NCI-H345 (cell line): Measurements from ENCODE around the gene KIR2DL1.
"Not testable (repeated sequence)": the region's sequence is repeated elsewhere in the genome, so short reads cannot be mapped to it uniquely, and the experiment has no call there.

ENCODE experiments used
- DNase-seq: peaks from one replicate; lab custom pipeline; 2025; lab: John Stamatoyannopoulos, UW

Gene KIR2DL1

DNA sequence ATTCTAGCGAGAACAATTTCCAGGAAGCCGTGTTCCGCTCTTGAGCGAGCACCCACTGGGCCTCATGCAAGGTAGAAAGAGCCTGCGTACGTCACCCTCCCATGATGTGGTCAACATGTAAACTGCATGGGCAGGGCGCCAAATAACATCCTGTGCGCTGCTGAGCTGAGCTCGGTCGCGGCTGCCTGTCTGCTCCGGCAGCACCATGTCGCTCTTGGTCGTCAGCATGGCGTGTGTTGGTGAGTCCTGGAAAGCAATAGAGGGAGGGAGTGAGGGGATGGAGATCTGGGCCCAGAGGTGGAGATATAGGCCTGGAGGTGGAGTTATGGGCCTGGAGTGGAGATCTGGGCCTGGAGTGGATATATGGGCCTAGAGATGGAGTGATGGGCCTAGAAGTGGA lies at the start of gene KIR2DL1:
KIR2DL1 (plus strand) TSS at position 148 of the 400 bp plus-strand sequence; CDS start at position 206, 58 bp downstream.
- not testable (repeated sequence) for DNase-seq

DNA sequence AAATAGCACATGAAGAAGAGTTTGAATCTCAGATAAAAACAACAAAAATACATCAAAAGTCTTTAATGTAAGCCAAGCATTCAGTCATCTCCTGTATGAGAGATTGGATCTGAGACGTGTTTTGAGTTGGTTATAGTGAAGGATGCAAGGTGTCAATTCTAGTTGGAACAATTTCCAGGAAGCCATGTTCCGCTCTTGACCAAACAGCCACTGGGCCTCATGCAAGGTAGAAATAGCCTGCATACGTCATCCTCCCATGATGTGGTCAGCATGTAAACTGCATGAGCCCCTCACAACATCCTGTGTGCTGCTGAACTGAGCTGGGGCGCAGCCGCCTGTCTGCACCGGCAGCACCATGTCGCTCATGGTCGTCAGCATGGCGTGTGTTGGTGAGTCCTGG lies 45.5 kb upstream of the KIR2DL1 start, which contains the start of gene KIR3DL3:
KIR3DL3 (plus strand) TSS at position 301 of the 400 bp plus-strand sequence; CDS start at position 356, 55 bp downstream.
- no peak for DNase-seq

DNA sequence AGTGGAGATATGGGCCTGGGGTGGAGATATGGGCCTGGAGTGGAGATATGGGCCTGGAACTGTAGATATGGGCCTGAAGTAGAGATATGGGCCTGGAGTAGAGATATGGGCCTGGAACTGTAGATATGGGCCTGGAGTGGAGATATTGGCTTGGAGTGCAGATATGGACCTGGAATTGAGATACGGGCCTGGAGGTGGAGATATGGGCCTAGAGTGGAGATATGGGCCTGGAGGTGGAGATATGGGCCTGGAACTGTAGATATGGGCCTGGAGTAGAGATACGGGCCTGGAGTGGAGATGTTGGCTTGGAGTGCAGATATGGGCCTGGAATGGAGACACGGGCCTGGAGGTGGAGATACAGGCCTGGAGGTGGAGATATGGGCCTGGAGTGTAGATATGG lies 44.9 kb upstream of the KIR2DL1 start:
- DNase-seq, result no peak

DNA sequence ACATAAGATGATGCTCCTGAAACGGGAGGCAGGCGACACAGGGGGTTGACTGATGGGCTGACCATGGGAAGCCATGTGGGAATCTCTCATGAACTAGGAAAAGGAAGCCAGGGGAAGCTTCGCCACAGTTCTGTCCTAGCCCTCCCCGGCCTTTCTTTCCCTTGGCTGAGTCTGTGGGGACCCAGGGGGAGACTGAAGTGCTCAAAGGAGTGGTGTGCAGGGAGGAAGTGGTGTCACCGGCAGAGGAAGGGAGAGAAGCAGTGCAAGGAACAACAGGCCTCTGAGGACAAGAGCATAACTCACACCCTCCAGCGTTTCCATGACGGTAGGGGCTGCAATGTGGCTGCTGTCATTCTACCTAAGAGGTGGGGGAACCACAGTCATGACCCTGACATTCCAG lies 44.3 kb upstream of the KIR2DL1 start:
- DNase-seq, result no peak

DNA sequence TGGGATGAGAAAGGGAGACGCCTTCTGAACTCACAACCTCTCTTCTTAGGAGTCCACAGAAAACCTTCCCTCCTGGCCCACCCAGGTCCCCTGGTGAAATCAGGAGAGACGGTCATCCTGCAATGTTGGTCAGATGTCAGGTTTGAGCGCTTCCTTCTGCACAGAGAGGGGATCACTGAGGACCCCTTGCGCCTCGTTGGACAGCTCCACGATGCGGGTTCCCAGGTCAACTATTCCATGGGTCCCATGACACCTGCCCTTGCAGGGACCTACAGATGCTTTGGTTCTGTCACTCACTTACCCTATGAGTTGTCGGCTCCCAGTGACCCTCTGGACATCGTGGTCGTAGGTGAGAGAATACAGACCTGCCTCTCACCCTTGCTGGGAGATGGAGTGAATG lies 42.0 kb upstream of the KIR2DL1 start:
- no peak for DNase-seq

DNA sequence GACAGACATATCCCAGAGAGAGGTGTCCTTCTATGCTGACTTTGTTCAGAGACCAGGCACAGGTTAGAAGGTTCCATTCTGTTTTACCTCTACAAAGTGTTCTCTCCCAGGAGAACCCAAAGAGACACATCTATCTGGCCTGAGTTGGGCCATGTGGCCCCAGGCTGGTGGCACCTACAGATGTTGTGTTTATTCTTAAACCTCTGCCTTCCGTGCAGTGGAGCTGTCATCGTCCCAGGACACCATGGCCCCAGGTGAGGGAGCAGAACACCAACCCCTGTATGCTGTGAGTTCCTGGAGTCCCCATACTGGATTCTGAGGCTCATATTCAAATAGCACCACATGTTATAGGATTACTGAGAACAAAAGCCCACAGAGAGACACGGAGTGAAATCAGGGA lies 41.4 kb upstream of the KIR2DL1 start:
- no peak for DNase-seq

DNA sequence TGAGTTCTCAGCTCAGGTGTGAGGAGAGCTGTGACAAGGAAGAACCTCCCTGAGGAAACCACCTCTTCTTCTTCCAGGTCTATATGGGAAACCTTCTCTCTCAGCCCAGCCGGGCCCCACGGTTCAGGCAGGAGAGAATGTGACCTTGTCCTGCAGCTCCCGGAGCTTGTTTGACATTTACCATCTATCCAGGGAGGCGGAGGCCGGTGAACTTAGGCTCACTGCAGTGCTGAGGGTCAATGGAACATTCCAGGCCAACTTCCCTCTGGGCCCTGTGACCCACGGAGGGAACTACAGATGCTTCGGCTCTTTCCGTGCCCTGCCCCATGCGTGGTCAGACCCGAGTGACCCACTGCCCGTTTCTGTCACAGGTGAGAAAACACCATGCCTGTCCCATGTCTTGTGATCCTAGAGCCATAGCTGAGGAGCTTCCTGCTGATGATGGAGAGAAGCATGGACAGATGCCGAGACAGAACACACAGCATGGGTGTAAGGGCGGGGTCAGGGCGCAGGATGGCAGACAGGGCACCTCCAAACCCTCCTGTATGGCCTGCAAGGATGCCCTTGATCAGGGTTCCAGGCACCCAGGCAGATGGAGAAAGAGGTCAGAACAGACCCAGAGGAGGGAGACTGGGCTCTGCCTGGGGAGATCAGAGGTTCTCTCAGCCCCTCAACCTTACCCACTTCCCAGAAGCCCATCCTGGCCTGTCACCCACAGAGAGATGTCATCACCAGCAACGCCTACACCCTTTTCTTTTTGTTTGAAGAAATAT lies 40.0 kb upstream of the KIR2DL1 start:
- DNase-seq, result no peak

DNA sequence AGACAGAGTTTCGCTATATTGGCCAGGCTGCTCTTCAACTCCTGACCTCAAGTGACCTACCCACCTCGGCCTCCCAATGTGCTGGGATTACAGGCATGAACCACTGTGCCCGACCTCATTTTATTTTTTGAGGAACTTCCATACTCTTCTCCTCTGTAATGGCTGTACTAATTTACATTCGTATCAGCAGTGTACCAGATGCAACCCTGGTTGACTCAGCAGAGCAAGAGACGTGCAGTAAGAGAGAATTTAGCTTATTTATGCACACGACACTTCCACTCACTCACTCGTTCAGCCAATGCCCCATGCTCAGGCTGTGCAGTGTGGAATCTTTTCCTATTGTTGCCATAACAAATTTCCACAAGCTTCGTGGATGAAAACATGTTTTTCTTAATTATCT lies 38.4 kb upstream of the KIR2DL1 start:
- no peak for DNase-seq

DNA sequence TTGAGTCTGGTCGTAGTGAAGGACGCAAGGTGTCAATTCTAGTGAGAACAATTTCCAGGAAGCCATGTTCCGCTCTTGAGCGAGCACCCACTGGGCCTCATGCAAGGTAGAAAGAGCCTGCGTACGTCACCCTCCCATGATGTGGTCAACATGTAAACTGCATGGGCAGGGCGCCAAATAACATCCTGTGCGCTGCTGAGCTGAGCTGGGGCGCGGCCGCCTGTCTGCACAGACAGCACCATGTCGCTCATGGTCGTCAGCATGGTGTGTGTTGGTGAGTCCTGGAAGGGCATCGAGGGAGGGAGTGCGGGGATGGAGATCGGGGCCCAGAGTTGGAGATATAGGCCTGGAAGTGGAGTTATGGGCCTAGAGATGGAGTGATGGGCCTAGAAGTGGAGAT lies 31.3 kb upstream of the KIR2DL1 start, which contains the start of gene KIR2DL3:
KIR2DL3 (plus strand) TSS at position 208 of the 400 bp plus-strand sequence; CDS start at position 241, 33 bp downstream.
- DNase-seq, result not testable (repeated sequence)

DNA sequence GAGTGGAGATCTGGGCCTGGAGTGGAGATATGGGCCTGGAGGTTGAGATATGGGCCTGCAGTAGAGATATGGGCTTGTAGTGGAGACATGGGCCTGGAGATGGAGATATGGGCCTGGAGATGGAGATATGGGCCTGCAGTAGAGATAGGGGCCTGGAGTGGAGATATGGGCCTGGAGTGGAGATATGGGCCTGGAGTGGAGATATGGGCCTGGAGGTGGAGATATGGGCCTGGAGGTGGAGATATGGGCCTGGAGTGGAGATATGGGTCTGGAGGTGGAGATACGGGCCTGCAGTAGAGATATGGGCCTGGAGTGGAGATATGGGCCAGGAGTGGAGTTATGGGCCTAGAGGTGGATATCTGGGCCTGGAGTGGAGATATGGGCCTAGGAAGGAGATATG lies 30.9 kb upstream of the KIR2DL1 start:
- DNase-seq, result no peak

DNA sequence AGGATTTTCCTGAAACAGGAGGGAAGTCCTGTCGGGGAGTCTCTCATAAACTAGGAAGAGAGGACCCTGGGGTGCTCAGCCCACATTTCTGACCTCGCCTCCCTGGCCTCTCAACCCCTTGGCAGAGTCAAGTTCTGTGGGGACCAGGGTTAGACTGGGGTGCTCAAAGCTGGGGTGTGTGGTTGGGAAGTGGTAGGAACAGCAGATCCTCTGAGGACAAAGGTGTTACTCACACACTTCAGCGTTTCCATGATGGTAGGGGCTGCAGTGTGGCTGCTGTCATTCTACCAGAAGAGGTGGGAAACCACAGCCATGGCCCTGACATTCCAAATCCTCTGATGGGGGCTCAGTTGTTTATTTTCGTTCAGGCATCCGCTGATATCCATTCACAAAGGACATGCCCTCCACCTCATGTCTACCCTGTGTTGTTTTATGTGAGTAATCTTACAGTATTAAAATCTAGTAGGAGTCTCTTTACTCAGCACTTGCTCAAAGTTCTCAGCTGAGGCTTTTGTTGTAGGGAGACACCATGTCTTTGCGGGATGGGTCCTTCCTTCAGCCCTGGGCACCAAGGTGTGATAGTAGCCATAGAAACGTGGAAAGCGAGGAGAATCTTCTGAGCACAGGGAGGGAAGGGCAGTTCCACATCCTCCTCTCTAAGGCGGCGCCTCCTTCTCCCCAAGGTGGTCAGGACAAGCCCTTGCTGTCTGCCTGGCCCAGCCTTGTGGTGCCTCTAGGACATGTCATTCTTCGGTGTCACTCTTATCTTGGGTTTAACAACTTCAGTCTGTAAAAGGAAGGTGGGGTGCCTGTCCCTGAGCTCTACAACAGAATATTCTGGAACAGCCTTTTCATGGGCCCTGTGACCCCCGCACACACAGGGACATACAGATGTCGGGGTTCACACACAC lies 29.8 kb upstream of the KIR2DL1 start:
- no peak for DNase-seq

DNA sequence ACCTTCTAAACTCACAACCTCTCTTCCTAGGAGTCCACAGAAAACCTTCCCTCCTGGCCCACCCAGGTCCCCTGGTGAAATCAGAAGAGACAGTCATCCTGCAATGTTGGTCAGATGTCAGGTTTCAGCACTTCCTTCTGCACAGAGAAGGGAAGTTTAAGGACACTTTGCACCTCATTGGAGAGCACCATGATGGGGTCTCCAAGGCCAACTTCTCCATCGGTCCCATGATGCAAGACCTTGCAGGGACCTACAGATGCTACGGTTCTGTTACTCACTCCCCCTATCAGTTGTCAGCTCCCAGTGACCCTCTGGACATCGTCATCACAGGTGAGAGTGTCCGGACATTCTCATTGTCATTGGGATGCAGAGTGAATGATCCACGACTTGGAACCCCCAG lies 27.6 kb upstream of the KIR2DL1 start:
- not testable (repeated sequence) for DNase-seq

DNA sequence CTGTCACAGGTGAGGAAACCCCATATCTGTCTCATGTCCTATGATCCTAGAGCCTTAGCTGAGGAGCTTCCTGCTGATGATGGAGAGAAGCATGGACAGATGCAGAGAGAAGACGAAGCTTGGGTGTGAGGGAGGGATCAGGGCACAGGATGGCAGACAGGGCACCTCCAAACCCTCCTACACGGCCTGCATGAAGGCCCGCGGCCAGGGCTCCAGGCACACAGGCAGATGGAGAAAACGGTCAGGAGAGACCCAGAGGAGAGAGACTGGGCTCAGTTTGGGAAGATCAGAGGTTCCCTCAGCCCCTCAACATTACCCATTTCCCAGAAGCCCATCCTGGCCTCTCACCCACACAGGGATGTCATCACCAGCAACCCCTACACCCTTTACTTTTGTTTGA lies 25.5 kb upstream of the KIR2DL1 start:
- not testable (repeated sequence) for DNase-seq

DNA sequence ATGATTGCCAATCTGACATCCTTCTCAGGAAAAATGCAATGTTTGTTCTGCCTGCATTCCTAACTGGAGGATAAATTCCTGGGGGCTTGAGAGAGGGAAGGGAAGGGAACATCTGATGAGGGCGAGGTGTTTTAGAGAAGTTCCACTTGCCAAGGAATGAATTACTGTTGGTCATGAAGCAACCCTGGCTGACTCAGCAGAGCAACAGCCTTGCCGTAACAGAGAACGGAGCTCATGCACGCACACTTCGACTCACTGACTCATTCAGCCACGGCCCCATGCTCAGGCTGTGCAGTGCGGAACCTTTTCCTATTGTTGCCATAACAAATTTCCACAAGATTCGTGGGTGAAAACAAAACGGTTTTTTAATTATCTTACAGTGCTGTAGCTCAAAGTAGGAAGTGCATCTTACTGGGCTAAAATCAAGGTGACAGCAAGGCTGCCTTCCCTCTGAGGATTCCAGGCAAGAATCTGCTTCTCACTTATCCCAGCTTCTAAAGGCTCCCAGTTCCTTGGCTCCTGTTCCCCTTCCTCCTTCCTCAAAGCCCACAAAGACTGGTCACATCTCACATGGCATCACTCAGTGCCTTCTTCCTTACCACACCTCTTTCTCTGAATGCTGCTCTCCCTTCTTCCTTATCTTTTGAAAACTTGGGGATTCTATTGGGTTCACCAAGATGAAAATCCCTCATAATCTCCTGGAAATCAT lies 21.8 kb upstream of the KIR2DL1 start:
- not testable (repeated sequence) for DNase-seq

DNA sequence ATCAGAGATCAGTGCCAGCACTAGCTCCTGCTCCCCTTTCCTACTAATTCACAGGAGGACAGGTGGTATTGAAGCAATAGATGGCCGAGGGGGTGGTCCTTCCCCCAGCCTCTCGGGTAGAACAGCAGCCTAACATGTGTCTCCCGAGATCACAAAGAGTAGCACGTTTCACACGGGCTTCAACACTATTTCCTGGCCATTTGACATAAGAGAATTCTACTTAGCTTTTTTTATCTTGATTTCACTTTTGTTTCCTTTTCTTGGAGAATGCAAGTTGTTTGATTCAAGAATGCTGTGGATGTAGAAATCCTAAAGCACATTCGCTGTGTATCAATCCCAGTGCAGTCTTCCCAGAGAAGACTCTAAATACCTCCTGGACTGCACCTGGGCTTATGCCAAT lies 19.3 kb upstream of the KIR2DL1 start:
- not testable (repeated sequence) for DNase-seq

DNA sequence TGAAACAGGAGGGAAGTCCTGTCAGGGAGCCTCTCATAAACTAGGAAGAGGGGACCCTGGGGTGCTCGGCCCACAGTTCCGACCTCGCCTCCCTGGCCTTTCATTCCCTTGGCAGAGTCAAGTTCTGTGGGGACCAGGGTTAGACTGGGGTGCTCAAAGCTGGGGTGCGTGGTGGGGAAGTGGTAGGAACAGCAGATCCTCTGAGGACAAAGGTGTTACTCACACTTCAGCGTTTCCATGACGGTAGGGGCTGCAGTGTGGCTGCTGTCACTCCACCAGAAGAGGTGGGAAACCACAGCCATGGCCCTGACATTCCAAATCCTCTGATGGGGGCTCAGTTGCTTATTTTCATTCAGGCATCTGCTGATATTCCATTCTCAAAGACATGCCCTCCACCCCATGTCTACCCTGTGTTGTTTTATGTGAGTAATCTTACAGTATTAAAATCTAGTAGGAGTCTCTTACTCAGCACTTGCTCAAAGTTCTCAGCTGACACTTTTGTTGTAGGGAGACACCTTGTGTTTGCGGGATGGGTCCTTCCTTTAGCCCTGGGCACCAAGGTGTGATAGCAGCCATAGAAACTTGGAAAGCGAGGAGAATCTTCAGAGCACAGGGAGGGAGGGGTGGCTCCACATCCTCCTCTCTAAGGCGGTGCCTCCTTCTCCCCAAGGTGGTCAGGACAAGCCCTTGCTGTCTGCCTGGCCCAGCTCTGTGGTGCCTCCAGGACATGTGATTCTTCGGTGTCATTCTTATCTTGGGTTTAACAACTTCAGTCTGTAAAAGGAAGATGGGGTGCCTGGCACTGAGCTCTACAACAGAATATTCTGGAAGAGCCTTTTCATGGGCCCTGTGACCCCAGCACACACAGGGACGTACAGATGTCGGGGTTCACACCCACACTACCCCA lies 13.1 kb upstream of the KIR2DL1 start:
- DNase-seq, result not testable (repeated sequence)

DNA sequence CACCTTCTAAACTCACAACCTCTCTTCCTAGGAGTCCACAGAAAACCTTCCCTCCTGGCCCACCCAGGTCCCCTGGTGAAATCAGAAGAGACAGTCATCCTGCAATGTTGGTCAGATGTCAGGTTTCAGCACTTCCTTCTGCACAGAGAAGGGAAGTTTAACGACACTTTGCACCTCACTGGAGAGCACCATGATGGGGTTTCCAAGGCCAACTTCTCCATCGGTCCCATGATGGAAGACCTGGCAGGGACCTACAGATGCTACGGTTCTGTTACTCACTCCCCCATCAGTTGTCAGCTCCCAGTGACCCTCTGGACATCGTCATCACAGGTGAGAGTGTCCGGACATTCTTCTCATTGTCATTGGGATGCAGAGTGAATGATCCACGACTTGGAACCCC lies 11.0 kb upstream of the KIR2DL1 start:
- DNase-seq, result not testable (repeated sequence)

DNA sequence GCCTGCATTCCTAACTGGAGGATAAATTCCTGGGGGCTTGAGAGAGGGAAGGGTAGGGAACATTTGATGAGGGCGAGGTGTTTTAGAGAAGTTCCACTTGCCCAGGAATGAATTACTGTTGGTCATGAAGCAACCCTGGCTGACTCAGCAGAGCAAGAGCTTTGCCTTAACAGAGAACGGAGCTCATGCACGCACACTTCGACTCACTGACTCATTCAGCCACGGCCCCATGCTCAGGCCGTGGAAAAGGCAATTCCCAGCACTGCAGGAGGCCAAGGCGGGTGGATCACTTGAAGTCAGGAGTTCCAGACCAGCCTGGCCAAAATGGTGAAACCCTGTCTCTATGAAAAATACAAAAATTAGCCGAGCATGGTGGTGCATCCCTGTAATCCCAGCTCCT lies 5.4 kb upstream of the KIR2DL1 start:
- not testable (repeated sequence) for DNase-seq

DNA sequence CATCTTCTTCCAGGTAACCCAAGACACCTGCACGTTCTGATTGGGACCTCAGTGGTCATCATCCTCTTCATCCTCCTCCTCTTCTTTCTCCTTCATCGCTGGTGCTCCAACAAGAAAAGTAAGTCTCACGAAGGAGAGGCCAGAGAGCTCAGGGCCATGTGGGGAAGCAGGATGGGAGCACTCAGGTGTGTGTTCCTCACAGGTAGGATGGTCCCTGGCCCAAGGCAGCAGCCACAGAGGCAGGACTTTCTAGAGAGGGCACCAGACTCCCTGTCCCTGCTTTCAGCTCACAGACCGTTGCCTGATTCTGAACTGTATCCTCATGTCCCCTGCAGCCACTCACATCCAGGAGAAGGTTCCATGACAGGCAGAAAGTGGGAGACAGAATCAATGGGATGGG lies 3.1 kb upstream of the KIR2DL1 start:
- DNase-seq, result not testable (repeated sequence)

DNA sequence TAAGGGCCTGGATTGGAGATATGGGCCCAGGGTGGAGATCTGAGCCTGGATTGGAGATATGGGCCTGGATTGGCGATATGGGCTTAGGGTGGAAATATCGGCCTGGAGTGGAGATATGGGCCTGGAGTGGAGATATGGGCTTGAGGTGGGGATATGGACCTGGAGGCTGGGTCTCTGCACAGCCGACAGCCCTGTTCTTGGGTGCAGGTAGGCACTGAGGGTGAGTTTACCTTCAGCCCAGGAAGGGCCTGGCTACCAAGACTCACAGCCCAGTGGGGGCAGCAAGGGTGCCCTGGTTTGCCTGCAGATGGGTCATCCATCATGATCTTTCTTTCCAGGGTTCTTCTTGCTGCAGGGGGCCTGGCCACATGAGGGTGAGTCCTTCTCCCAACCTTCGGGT lies 918 bp downstream of the KIR2DL1 start:
- DNase-seq, result not testable (repeated sequence)
